HFF-Myc (cell line): Measurements from ENCODE around the gene NASP.

Experiments used
- DNase-seq: peaks from one replicate; pipeline ENCODE4 v3.0.0-alpha.2; 2011; ENCODE audit warnings: low read depth; ENCODE audit errors: extremely low read depth
- H3K4me3 ChIP-seq: replicated peaks from 2 replicates; pipeline ENCODE4 v1.5.1; 2011; ENCODE audit warnings: low read depth, mild to moderate bottlenecking, control low read depth, low read length
- CTCF ChIP-seq: IDR thresholded peaks from 2 replicates; pipeline ENCODE4 v1.5.1; 2012; ENCODE audit warnings: mild to moderate bottlenecking, low read depth, low read length, control low read depth; ENCODE audit errors: missing control alignments

The NASP gene

GRCh38 chr1:45543581-45544417, 40.0 kb upstream of the NASP start:
- no peak for TF ChIP-seq CTCF
- no peak overlapping the region for H3K4me3 ChIP-seq
- no peak for DNase-seq

GRCh38 chr1:45544530-45544929, 39.3 kb upstream of the NASP start:
- no peak overlapping the region for H3K4me3 ChIP-seq
- no peak for DNase-seq
- TF ChIP-seq CTCF = no peak

GRCh38 chr1:45545019-45545493, 38.8 kb upstream of the NASP start:
- no peak for DNase-seq
- TF ChIP-seq CTCF = no peak

GRCh38 chr1:45545553-45546310, 38.1 kb upstream of the NASP start:
- DNase-seq = no peak
- TF ChIP-seq CTCF = no peak
- H3K4me3 ChIP-seq = no peak overlapping the region

More at GRCh38 chr1:45545019-45545493, 38.8 kb upstream of the NASP start:
- no peak overlapping the region for H3K4me3 ChIP-seq

GRCh38 chr1:45550401-45551351, 33.2 kb upstream of the NASP start, which contains the start of gene AKR1A1:
Gene AKR1A1 (plus strand): TSS chr1:45550826. CDS start chr1:45561795, 10,969 bp downstream.
- peak within 1 kb of the TSS; percentile 86 for H3K4me3 ChIP-seq
- DNase-seq = peak; percentile 67
- no peak for TF ChIP-seq CTCF

- DNase-seq = no peak
- no peak for TF ChIP-seq CTCF
Observed at GRCh38 chr1:45551684-45552083, 32.2 kb upstream of the NASP start.

More at GRCh38 chr1:45551684-45552083, 32.2 kb upstream of the NASP start:
- peak overlapping the region; percentile 86 for H3K4me3 ChIP-seq
